ENCODE results near the gene C12orf76. TPM values are rescaled to one million over a fixed set of nuclear protein-coding genes. Genes with fewer than 3 reads are reported as not detected.
"Not testable (repeated sequence)": the region's sequence is repeated elsewhere in the genome, so short reads cannot be mapped to it uniquely, and the experiment has no call there.

The C12orf76 gene
- polyA plus RNA-seq (2012; ENCODE audit: insufficient read depth, insufficient read length, low read depth), result 24.5 TPM

GRCh38 chr12:110048242-110049027 lies at the start of gene C12orf76:
C12orf76 (minus strand) TSS chr12:110048522; CDS start chr12:110048495, 27 bp downstream.
- Histone ChIP-seq H3K36me3 (peaks cover 3% of the 10 kb centered on the region; the same call in 1 of the 2 replicates), H3K4me3 (ENCODE audit: low read depth, low read length) (peak within 1 kb of the TSS; percentile 79), H3K4me1 (peaks cover 4% of the 10 kb centered on the region; the same call in 1 of the 2 replicates), H3K9me3 (no peaks in the 10 kb centered on the region), H3K27me3 (no peaks in the 10 kb centered on the region)
- peak; percentile 95 for DNase-seq
- no peak for TF ChIP-seq CTCF (IDR thresholded peaks at IDR 0.05; ENCODE audit: low read depth, low read length)

GRCh38 chr12:110093631-110094311 lies 45.4 kb upstream of the C12orf76 start:
- H3K4me1 ChIP-seq, result no peaks in the 10 kb centered on the region
- no peaks in the 10 kb centered on the region for H3K36me3 ChIP-seq
- no peak for TF ChIP-seq CTCF (IDR thresholded peaks at IDR 0.05; ENCODE audit: low read depth, low read length)
- DNase-seq, result no peak
- H3K9me3 ChIP-seq, result no peaks in the 10 kb centered on the region
- H3K4me3 ChIP-seq (ENCODE audit: low read depth, low read length), result no peak overlapping the region
- H3K27me3 ChIP-seq, result no peaks in the 10 kb centered on the region

GRCh38 chr12:110091136-110091711 lies 42.9 kb upstream of the C12orf76 start:
- TF ChIP-seq CTCF (IDR thresholded peaks at IDR 0.05; ENCODE audit: low read depth, low read length), result no peak
- no peak for DNase-seq
- Histone ChIP-seq H3K9me3 (no peaks in the 10 kb centered on the region), H3K36me3 (no peaks in the 10 kb centered on the region), H3K4me1 (no peaks in the 10 kb centered on the region), H3K27me3 (no peaks in the 10 kb centered on the region), H3K4me3 (ENCODE audit: low read depth, low read length) (no peak overlapping the region)

GRCh38 chr12:110090266-110091135 lies 42.2 kb upstream of the C12orf76 start:
- no peaks in the 10 kb centered on the region for H3K9me3 ChIP-seq
- no peaks in the 10 kb centered on the region for H3K4me1 ChIP-seq
- H3K36me3 ChIP-seq, result no peaks in the 10 kb centered on the region
- no peak overlapping the region for H3K4me3 ChIP-seq (ENCODE audit: low read depth, low read length)
- no peak for DNase-seq
- TF ChIP-seq CTCF (IDR thresholded peaks at IDR 0.05; ENCODE audit: low read depth, low read length), result no peak
- H3K27me3 ChIP-seq, result no peaks in the 10 kb centered on the region

GRCh38 chr12:110088936-110089335 lies 40.6 kb upstream of the C12orf76 start:
- TF ChIP-seq CTCF (IDR thresholded peaks at IDR 0.05; ENCODE audit: low read depth, low read length), result no peak
- Histone ChIP-seq H3K4me3 (ENCODE audit: low read depth, low read length) (no peak overlapping the region), H3K36me3 (no peaks in the 10 kb centered on the region), H3K9me3 (no peaks in the 10 kb centered on the region), H3K27me3 (no peaks in the 10 kb centered on the region), H3K4me1 (no peaks in the 10 kb centered on the region)
- DNase-seq, result no peak

- H3K36me3 ChIP-seq; H3K4me3 ChIP-seq (ENCODE audit: low read depth, low read length); H3K4me1 ChIP-seq; DNase-seq; H3K9me3 ChIP-seq; H3K27me3 ChIP-seq: not testable (repeated sequence)
Observed at GRCh38 chr12:110088216-110088615, 39.9 kb upstream of the C12orf76 start.
